OCI-LY7 (cell line): ENCODE results near the gene GALNT15. TPM values are rescaled to one million over a fixed set of nuclear protein-coding genes. Genes with fewer than 3 reads are reported as not detected.

Source experiments
- BruUV-seq: library from RNA; stranded (reverse); fragments of 400-500 nt; replicated peaks from 2 replicates; lab custom pipeline; 2021; lab: Mats Ljungman, UMichigan
- CTCF ChIA-PET: fragments of 300-600 bp; sonication (Branson Sonifier 250); formaldehyde crosslinking; loops from one replicate; lab custom pipeline; 2022; ENCODE audit warnings: antibody characterized with exemption; ENCODE audit not compliant: unreplicated experiment; lab: Charles Lee
- POLR2A ChIA-PET: fragments of 300-600 bp; sonication (Branson Sonifier 250); formaldehyde crosslinking; loops from one replicate; lab custom pipeline; 2022; ENCODE audit warnings: antibody characterized with exemption; lab: Charles Lee
- DNase-seq: peaks from one replicate; pipeline ENCODE4 v3.0.0-alpha.2; 2015; ENCODE audit warnings: low spot score
- H2AFZ ChIP-seq: fragments of 200-600 bp; sonication (generic), shearing (Covaris generic); 2 replicates; pipeline ENCODE4 v1.6.1; 2014; ENCODE audit warnings: mild to moderate bottlenecking, antibody characterized with exemption, low read length, moderate library complexity
- H3K27ac ChIP-seq: fragments of 200-600 bp; sonication (generic); 2 replicates; pipeline ENCODE4 v1.5.1; 2014; ENCODE audit warnings: mixed run types, low read depth, mild to moderate bottlenecking, moderate library complexity, low read length, inconsistent platforms; ENCODE audit not compliant: poor library complexity, severe bottlenecking
- H3K36me3 ChIP-seq: fragments of 200-600 bp; sonication (generic); 2 replicates; pipeline ENCODE4 v1.6.1; 2014; ENCODE audit warnings: mild to moderate bottlenecking, antibody characterized with exemption, low read length, moderate library complexity, mixed read lengths; ENCODE audit not compliant: insufficient read depth
- H3K4me1 ChIP-seq: fragments of 200-600 bp; sonication (generic); 2 replicates; pipeline ENCODE4 v1.5.1; 2014; ENCODE audit warnings: mild to moderate bottlenecking, low read length; ENCODE audit not compliant: insufficient read depth, poor library complexity, severe bottlenecking
- H3K4me2 ChIP-seq: fragments of 200-600 bp; sonication (generic); 2 replicates; pipeline ENCODE4 v1.6.1; 2014; ENCODE audit warnings: mild to moderate bottlenecking, low read length
- H3K4me3 ChIP-seq: fragments of 200-600 bp; sonication (generic); 2 replicates; pipeline ENCODE4 v1.5.1; 2014; ENCODE audit warnings: mild to moderate bottlenecking, low read depth, low read length; ENCODE audit not compliant: poor library complexity, severe bottlenecking
- H3K79me2 ChIP-seq: fragments of 200-600 bp; sonication (generic); 2 replicates; pipeline ENCODE4 v1.6.1; 2016; ENCODE audit warnings: low read depth, mild to moderate bottlenecking, low read length, moderate library complexity, mixed read lengths; ENCODE audit not compliant: insufficient read depth
- H3K9me2 ChIP-seq: fragments of 200-600 bp; sonication (generic); 2 replicates; pipeline ENCODE4 v1.6.1; 2016; ENCODE audit warnings: mild to moderate bottlenecking, low read length, mixed read lengths; ENCODE audit not compliant: insufficient read depth
- H3K9me3 ChIP-seq: fragments of 200-600 bp; sonication (generic); 2 replicates; pipeline ENCODE4 v1.6.1; 2014; ENCODE audit warnings: mild to moderate bottlenecking, mixed run types, low read length, mixed read lengths
- H4K20me1 ChIP-seq: fragments of 200-600 bp; sonication (generic); 2 replicates; pipeline ENCODE4 v1.6.1; 2014; ENCODE audit warnings: mild to moderate bottlenecking, antibody characterized with exemption, low read length, moderate library complexity, mixed read lengths; ENCODE audit not compliant: insufficient read depth
- CTCF ChIP-seq: fragments of 200-600 bp; sonication (generic); conservative IDR thresholded peaks from 2 replicates; pipeline ENCODE4 v1.5.1; 2014; ENCODE audit warnings: mild to moderate bottlenecking, antibody characterized with exemption, low read length, moderate library complexity, mixed read lengths
- EZH2phosphoT487 ChIP-seq: fragments of 200-600 bp; sonication (generic); IDR thresholded peaks from 2 replicates; pipeline ENCODE4 v1.6.1; 2018; ENCODE audit warnings: low read depth, borderline replicate concordance, mild to moderate bottlenecking, mixed run types, antibody characterized with exemption, low read length, moderate library complexity, mixed read lengths
- intact Hi-C: fragments of 100-400 bp; cut with micrococcal nuclease; formaldehyde crosslinking; loops from one replicate; pipeline ENCODE4 v1.10.0; 2022; ENCODE audit not compliant: unreplicated experiment
- total RNA-seq, 2 experiments: library from RNA; depleted of rRNA in 1 of 2; stranded (reverse); fragments of >200 nt in 1 of 2; shearing (Covaris generic) in 1 of 2; gene quantifications; 2 replicates each; pipeline ENCODE4 v1.2.3, GENCODE V29; 2014 to 2022

Gene GALNT15
- total RNA-seq, 2 experiments from 2014 or later, result 0.03 TPM; not detected in 1

GRCh38 chr3:16270855-16271254 lies 96.4 kb downstream of the GALNT15 start:
- H3K4me2 ChIP-seq, result no peak overlapping the region
- H3K9me3 ChIP-seq, result no peaks in the 10 kb centered on the region
- intact Hi-C loops, result no loop called here
- H3K79me2 ChIP-seq, result peaks cover 35% of the 10 kb centered on the region
- H3K27ac ChIP-seq, result no peak overlapping the region
- H3K4me1 ChIP-seq, result peaks cover 28% of the 10 kb centered on the region
- no peak for DNase-seq
- H2AFZ ChIP-seq, result no peak overlapping the region
- CTCF ChIA-PET, result no interaction called here
- POLR2A ChIA-PET, result no interaction called here
- TF ChIP-seq EZH2phosphoT487 (no peak), CTCF (no peak)
- no peaks in the 10 kb centered on the region for H4K20me1 ChIP-seq
- no peak overlapping the region for H3K4me3 ChIP-seq
- BruUV-seq, result no TSS peak
- H3K36me3 ChIP-seq, result peaks cover 64% of the 10 kb centered on the region
- H3K9me2 ChIP-seq, result no peaks in the 10 kb centered on the region

- no peaks in the 10 kb centered on the region for H3K9me3 ChIP-seq
- BruUV-seq, result no TSS peak
- H4K20me1 ChIP-seq, result no peaks in the 10 kb centered on the region
- ChIA-PET POLR2A (interaction anchor here (0.6 to 1.0 kb wide), 3 partner anchors 10 to 595 kb away, joined by 3 to 5 read pairs (median 4); no protein-coding TSS in a partner anchor), CTCF (no interaction called here)
- no peak overlapping the region for H3K27ac ChIP-seq
- no peaks in the 10 kb centered on the region for H3K9me2 ChIP-seq
- peaks cover 10% of the 10 kb centered on the region for H3K4me1 ChIP-seq
- H2AFZ ChIP-seq, result no peak overlapping the region
- peaks cover 18% of the 10 kb centered on the region for H3K79me2 ChIP-seq
- no peak overlapping the region for H3K4me3 ChIP-seq
- no peak overlapping the region for H3K4me2 ChIP-seq
- intact Hi-C loops, result no loop called here
- no peak for TF ChIP-seq EZH2phosphoT487
- no peak for TF ChIP-seq CTCF
- H3K36me3 ChIP-seq, result peaks cover 69% of the 10 kb centered on the region
- DNase-seq, result no peak
Measured at GRCh38 chr3:16272588-16272987, 98.1 kb downstream of the GALNT15 start.

- no peak overlapping the region for H3K4me2 ChIP-seq
- no peak overlapping the region for H3K27ac ChIP-seq
- ChIA-PET CTCF (no interaction called here), POLR2A (interaction anchor here (0.7 to 1.5 kb wide), 5 partner anchors 13 to 922 kb away, joined by 3 to 5 read pairs (median 3); no protein-coding TSS in a partner anchor)
- BruUV-seq, result no TSS peak
- no peaks in the 10 kb centered on the region for H4K20me1 ChIP-seq
- peaks cover 80% of the 10 kb centered on the region for H3K36me3 ChIP-seq
- DNase-seq, result no peak
- H3K79me2 ChIP-seq, result peaks cover 5% of the 10 kb centered on the region; the same call in 1 of the 2 replicates
- no peaks in the 10 kb centered on the region for H3K4me1 ChIP-seq
- no peak overlapping the region for H2AFZ ChIP-seq
- H3K4me3 ChIP-seq, result no peak overlapping the region
- TF ChIP-seq CTCF, result no peak
- no peak for TF ChIP-seq EZH2phosphoT487
- no peaks in the 10 kb centered on the region for H3K9me3 ChIP-seq
- H3K9me2 ChIP-seq, result no peaks in the 10 kb centered on the region
- intact Hi-C loops, result no loop called here
Measured at GRCh38 chr3:16273867-16274266, 99.4 kb downstream of the GALNT15 start.
